ENCODE results near the gene TCEAL1.

DNA sequence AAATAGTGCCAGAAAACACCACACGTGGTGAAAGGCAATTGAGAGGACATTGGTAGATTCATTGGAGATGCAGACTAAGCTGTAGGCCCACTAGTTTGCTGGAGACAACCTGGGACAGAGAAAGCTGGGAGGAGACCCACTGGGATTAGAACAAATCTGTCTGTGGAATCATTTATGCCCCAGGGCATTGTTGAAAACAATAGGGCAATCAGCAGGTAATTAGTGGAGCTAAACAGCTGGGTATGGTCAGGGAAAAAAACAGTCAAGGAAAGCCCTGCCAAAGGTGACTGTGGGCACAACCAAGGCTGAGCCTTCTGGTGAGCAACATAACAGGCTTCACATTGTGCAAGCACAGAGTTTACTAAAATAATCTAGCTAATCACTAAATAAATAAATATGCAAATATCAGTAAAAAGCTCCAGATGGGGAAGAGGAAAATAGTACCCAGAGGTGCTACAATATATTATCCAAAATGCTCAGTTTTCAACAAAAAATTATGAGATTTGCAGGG lies 12.0 kb upstream of the TCEAL1 start:
- TF ChIP-seq, protein P1, sequence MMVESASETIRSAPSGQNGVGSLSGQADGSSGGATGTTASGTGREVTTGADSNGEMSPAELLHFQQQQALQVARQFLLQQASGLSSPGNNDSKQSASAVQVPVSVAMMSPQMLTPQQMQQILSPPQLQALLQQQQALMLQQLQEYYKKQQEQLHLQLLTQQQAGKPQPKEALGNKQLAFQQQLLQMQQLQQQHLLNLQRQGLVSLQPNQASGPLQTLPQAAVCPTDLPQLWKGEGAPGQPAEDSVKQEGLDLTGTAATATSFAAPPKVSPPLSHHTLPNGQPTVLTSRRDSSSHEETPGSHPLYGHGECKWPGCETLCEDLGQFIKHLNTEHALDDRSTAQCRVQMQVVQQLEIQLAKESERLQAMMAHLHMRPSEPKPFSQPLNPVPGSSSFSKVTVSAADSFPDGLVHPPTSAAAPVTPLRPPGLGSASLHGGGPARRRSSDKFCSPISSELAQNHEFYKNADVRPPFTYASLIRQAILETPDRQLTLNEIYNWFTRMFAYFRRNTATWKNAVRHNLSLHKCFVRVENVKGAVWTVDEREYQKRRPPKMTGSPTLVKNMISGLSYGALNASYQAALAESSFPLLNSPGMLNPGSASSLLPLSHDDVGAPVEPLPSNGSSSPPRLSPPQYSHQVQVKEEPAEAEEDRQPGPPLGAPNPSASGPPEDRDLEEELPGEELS (CRISPR knock-in tag; IDR thresholded peaks at IDR 0.05) = no peak
- no peak for TF ChIP-seq MAX (CRISPR knock-in tag; IDR thresholded peaks at IDR 0.05)
